HG03159 (cell line): ENCODE measurements around the gene MED13L.
"Not testable (repeated sequence)": the region's sequence is repeated elsewhere in the genome, so short reads cannot be mapped to it uniquely, and the experiment has no call there.

Experiments used
- ATAC-seq: cut with Tn5 transposase; IDR thresholded peaks from one replicate; pipeline ENCODE4 v1.9.1; 2021; ENCODE audit warnings: mild to moderate bottlenecking, moderate library complexity; ENCODE audit not compliant: unreplicated experiment

The MED13L gene

GRCh38 chr12:116249938-116250337 is 27.6 kb downstream of the MED13L start:
- ATAC-seq: no peak

DNA sequence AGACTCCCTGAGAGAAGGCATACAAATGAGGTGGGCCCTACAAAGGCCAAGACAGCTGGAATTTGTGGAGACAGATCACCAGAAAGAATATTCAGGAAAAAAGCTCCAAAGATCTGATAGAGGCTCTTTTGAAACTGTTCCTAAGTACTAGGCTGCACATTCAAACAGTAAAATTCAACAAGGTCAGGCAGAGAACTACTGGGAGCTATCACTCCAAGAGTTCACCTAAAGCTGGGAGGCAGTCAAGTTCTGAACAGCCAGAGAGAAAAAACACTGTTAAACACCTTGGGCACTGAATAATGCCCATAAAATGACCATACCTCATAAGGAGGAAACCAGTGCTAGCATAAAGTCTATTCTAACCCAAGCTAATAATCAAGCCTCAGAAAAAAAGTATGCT is 28.6 kb downstream of the MED13L start:
- no peak for ATAC-seq

- no peak for ATAC-seq
These were observed 29.1 kb downstream of the MED13L start for GRCh38 chr12:116248433-116248832.

DNA sequence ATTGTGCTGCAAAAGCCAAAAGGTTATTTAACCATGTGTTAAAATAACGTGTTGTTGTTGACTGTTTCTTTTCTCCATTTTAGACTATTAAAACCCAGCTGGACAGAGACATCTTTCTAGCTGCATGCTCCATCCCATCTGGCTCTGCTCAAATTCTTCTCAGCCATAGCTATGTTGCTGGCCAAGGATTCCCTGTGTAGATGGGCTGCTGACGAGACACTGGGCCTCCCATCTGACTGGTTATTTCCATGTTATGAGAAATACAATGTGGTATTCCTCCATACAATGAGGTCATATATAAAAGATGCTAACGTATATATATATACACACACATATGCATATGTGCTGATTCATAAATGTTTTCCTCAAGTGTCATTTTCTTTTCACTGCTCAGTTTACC is 30.1 kb downstream of the MED13L start:
- no peak for ATAC-seq

DNA sequence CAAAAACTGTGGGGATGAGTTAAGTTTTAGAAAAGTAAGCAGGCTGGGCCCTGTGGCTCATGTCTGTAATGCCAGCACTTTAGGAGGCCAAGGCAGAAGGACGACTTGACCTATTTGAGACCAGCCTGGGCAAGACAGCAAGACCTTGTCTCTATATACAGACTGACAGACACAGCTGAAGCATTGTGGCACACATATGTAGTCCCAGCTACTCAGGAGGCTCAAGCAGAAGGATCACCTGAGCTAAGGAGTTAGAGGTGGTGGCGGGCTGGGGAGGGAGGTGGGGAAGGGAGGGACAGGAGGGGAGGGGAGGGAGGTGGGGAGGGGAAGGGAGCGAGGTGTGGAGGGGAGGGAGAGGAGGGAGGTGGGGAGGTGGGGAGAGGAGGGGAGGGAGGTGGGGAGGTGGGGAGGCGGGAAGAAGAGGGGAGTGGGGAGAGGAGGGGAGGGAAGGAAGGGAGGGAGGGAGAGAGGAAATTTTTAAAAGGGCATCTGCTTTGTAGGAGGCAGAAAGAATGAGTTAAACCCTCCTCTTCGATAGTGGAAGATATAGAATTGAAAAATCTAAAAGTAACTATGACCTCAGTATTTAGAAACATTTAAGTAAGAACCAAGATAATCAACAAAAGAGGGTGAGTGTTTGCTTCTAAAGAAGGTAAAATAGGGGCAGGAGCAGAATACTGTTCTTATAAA is 30.9 kb downstream of the MED13L start:
- no peak for ATAC-seq

- no peak for ATAC-seq
These were observed 32.3 kb downstream of the MED13L start for GRCh38 chr12:116245189-116245588.

GRCh38 chr12:116244474-116245090 is 32.9 kb downstream of the MED13L start:
- no peak for ATAC-seq

GRCh38 chr12:116244001-116244400 is 33.5 kb downstream of the MED13L start:
- ATAC-seq: no peak

GRCh38 chr12:116242740-116243139 is 34.8 kb downstream of the MED13L start:
- no peak for ATAC-seq

DNA sequence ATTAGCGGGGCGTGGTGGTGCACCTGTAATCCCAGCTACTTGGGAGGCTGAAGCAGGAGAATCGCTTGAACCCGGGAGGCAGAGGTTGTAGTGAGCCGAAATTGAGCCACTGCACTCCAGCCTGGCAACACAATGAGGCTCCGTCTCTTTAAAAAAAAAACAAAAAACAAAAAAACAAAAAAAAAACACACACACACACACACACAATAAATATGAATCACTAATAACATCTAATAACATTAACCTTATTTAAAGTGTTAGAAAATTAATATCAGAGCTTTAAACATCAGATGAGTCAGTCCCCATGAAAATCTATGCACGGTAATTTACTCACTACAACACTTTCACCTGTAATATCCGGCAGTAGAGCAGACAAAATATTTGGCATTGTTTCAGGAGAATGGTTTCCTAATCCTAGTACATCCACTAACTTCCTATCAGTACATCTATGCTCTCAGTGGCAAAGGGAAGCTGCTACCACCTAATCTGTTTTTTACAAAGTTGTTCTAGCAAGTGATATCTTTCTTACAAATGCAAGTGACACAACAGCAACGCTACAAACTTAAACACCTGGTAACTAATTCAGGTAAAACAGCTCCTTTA is 36.2 kb downstream of the MED13L start:
- no peak for ATAC-seq

DNA sequence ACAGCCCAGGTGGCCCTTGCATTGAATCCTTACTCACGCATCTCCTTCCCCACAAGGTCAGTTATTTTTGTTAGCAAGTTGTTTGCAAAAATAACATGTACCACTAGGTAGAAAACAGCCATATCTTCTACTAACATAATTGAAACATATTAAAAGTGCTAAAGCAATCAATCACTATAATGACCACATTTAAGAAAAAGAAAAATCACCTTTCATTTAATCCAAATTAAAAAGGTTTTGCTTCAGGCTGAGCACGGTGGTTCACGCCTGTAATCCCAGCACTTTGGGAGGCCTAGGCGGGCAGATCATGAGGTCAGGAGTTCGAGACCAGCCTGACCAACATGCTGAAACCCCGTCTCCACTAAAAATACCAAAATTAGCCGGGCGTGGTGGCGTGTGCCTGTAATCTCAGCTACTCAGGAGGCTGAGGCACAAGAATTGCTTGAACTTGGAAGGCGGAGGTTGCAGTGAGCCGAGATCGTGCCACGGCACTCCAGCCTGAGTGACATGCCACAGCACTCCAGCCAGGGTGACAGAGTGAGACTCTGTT is 38.8 kb downstream of the MED13L start:
- not testable (repeated sequence) for ATAC-seq

- no peak for ATAC-seq
These were observed 39.3 kb downstream of the MED13L start for GRCh38 chr12:116238149-116238548.

DNA sequence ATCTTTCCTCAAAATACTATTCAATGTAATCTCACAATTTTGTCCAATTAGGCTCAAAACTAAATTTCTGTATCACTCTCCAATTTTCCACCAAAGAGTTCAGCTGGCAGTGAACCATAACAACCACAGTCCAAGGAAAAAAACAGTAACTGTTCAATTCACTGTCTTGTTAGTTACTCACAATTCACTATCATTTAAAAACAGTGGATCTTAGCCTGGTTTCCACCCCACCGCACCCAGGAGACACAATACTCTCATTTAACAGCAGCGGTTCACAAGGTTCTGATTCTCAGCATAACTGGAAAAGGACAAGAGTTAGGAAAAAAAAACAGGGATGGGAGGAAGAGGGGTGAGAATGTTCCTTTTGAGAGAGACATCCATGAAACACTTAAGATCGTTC is 40.5 kb downstream of the MED13L start:
- ATAC-seq: no peak

- peak; percentile 64 for ATAC-seq
These were observed 41.3 kb downstream of the MED13L start for GRCh38 chr12:116236148-116236731.

- not testable (repeated sequence) for ATAC-seq
These were observed 43.3 kb downstream of the MED13L start for GRCh38 chr12:116234148-116234547.

DNA sequence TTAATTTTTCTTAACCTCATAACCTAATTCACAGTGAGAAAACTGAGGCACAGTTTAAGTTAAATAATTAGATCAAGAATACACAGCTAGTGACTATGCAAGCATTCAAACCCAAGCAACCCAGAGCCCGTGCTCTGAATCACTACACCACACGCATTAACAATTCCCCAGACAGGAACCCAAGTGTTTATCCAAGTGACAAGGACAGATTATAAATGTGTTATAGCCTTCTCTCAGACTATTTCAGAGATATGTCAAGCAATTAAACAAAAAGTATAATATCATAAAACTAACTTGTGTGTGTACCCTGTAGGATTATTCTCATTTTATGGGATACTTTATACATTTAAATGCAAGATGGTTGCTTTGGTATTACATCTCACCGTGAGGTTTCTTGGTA is 43.8 kb downstream of the MED13L start:
- ATAC-seq: no peak

- ATAC-seq: no peak
These were observed 49.7 kb downstream of the MED13L start for GRCh38 chr12:116227811-116228210.

DNA sequence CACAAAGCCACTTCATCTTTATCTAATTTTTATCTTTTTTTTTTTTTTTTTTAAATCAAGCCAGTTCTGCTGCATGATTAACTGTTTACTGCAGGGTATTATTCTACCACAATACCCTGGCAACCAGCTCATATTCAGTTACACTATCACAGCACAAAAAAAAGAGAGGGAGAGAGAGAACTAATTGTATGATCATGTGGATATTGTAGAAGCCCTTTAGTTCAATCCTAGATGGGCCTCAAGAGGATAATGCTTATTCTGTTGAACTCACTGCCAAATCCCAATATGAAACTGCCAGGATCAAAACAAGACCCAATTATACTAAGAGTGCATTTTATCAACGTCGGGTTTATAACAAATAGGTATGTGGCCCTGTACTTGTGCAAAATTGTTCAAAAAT is 51.5 kb downstream of the MED13L start:
- no peak for ATAC-seq

GRCh38 chr12:116222358-116222757 is 55.1 kb downstream of the MED13L start:
- no peak for ATAC-seq

GRCh38 chr12:116220756-116221155 is 56.7 kb downstream of the MED13L start:
- ATAC-seq: no peak

DNA sequence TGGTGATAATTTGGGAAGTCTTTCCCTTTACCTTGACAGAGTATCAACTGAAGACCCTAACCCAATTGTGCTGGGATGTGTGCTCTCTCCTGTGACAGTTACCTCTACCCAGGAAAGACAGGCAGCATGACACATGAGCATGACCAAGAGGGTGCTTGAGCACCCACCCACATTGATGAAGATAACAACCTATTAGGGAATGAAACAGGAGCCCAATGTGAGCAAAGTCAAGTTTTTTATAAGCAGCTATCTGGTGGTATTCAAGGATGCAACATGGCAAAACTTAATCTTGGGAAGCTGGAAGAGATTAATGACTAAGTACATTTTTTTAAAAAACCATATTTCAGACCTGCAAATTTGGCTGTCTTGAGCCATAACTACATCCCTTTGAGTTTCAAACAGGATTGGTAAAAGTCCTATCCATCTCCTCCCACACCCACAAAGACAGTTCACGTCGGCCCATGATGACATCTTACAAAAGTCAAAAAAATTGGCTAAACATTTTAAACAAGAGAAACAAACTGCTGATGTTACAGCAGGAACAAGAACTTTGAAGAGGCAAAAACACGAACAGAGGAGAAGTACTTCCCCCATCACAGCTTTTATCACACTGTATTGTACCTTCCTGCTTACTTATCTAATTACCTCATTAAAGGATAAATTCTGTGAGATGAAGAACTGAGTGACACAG is 60.3 kb downstream of the MED13L start:
- no peak for ATAC-seq
